ENCODE measurements around the gene MCF2L. TPM values are rescaled to one million over a fixed set of nuclear protein-coding genes. Genes with fewer than 3 reads are reported as not detected.

Gene MCF2L
- total RNA-seq, 2 donors from 2014 or later: 47.6 to 64.7 TPM

- TF ChIP-seq CTCF (IDR thresholded peaks at IDR 0.05): no peak
- TF ChIP-seq POLR2AphosphoS5 (IDR thresholded peaks at IDR 0.05): no peak
- TF ChIP-seq POLR2A (IDR thresholded peaks at IDR 0.05): no peak
- no peaks in the 10 kb centered on the region for H3K27me3 ChIP-seq (replicated peaks; ENCODE audit: insufficient read depth)
- WGBS: 93% methylated on average over 8 of the region's 8 CpGs
- no peak overlapping the region for H3K4me3 ChIP-seq
- no peaks in the 10 kb centered on the region for H3K4me1 ChIP-seq (replicated peaks)
- DNase-seq (ENCODE audit: low spot score): no peak
- intact Hi-C loops (cut with DNase I): no loop called here
- H3K36me3 ChIP-seq: no peaks in the 10 kb centered on the region
- no peak overlapping the region for H3K27ac ChIP-seq
- no peaks in the 10 kb centered on the region for H3K9me3 ChIP-seq
Observed at GRCh38 chr13:113040031-113040430, 71.0 kb downstream of the MCF2L start.

- Histone ChIP-seq H3K4me3 (no peak overlapping the region), H3K27me3 (replicated peaks; ENCODE audit: insufficient read depth) (no peaks in the 10 kb centered on the region), H3K36me3 (no peaks in the 10 kb centered on the region), H3K27ac (no peak overlapping the region), H3K4me1 (replicated peaks) (no peaks in the 10 kb centered on the region), H3K9me3 (no peaks in the 10 kb centered on the region)
- no peak for DNase-seq (ENCODE audit: low spot score)
- WGBS: 66% methylated on average over 12 of the region's 13 CpGs
- intact Hi-C loops (cut with DNase I): no loop called here
- no peak for TF ChIP-seq CTCF (IDR thresholded peaks at IDR 0.05)
- TF ChIP-seq POLR2AphosphoS5 (IDR thresholded peaks at IDR 0.05): no peak
- TF ChIP-seq POLR2A (IDR thresholded peaks at IDR 0.05): no peak
Observed at GRCh38 chr13:113040597-113041292, 71.7 kb downstream of the MCF2L start.

- TF ChIP-seq POLR2AphosphoS5 (IDR thresholded peaks at IDR 0.05): no peak
- no peak for TF ChIP-seq CTCF (IDR thresholded peaks at IDR 0.05)
- no peak for TF ChIP-seq POLR2A (IDR thresholded peaks at IDR 0.05)
- intact Hi-C loops (cut with DNase I): no loop called here
- H3K4me3 ChIP-seq: no peak overlapping the region
- no peak for DNase-seq (ENCODE audit: low spot score)
- no peaks in the 10 kb centered on the region for H3K36me3 ChIP-seq
- 81% methylated on average over 11 of the region's 11 CpGs for WGBS
- no peaks in the 10 kb centered on the region for H3K9me3 ChIP-seq
- H3K27ac ChIP-seq: no peak overlapping the region
- no peaks in the 10 kb centered on the region for H3K27me3 ChIP-seq (replicated peaks; ENCODE audit: insufficient read depth)
- no peaks in the 10 kb centered on the region for H3K4me1 ChIP-seq (replicated peaks)
Observed at GRCh38 chr13:113041293-113041690, 72.3 kb downstream of the MCF2L start.

GRCh38 chr13:113041896-113042295, 72.9 kb downstream of the MCF2L start:
- DNase-seq (ENCODE audit: low spot score): no peak
- intact Hi-C loops (cut with DNase I): no loop called here
- 90% methylated on average over 15 of the region's 15 CpGs for WGBS
- TF ChIP-seq POLR2AphosphoS5 (IDR thresholded peaks at IDR 0.05): no peak
- Histone ChIP-seq H3K4me1 (replicated peaks) (no peaks in the 10 kb centered on the region), H3K27ac (no peak overlapping the region), H3K27me3 (replicated peaks; ENCODE audit: insufficient read depth) (no peaks in the 10 kb centered on the region), H3K9me3 (no peaks in the 10 kb centered on the region), H3K4me3 (no peak overlapping the region), H3K36me3 (no peaks in the 10 kb centered on the region)

- no peak for TF ChIP-seq POLR2AphosphoS5 (IDR thresholded peaks at IDR 0.05)
- no peak for TF ChIP-seq POLR2A (IDR thresholded peaks at IDR 0.05)
- no peak for TF ChIP-seq CTCF (IDR thresholded peaks at IDR 0.05)
- Histone ChIP-seq H3K27me3 (replicated peaks; ENCODE audit: insufficient read depth) (no peaks in the 10 kb centered on the region), H3K4me3 (no peak overlapping the region), H3K9me3 (no peaks in the 10 kb centered on the region), H3K27ac (no peak overlapping the region), H3K4me1 (replicated peaks) (no peaks in the 10 kb centered on the region), H3K36me3 (no peaks in the 10 kb centered on the region)
- whole genome bisulfite sequencing: 93% methylated on average over 20 of the region's 20 CpGs
- intact Hi-C loops (cut with DNase I): no loop called here
- DNase-seq (ENCODE audit: low spot score): no peak
Observed at GRCh38 chr13:113042456-113042855, 73.4 kb downstream of the MCF2L start.
